ENCODE data around the gene IGDCC3. TPM values are rescaled to one million over a fixed set of nuclear protein-coding genes. Genes with fewer than 3 reads are reported as not detected.
A peak's percentile ranks its signal among the peaks of the same experiment; 100 is the strongest.

Gene IGDCC3
- total and polyA plus RNA-seq, 2 of the 8 experiments (the other 6 are each of a cell fraction or from before 2014, with no cell fraction given) = 26.8 to 45.7 TPM

- TF ChIP-seq HDAC2 (IDR thresholded peaks at IDR 0.05; ENCODE audit: borderline replicate concordance in 1 of 2, low read depth in 2 of 2, low read length in 2 of 2) (peak in 1 of 2 experiments; percentile 72; a peak in 1 of 4 replicates), E2F6 (IDR thresholded peaks at IDR 0.05) (peak; percentile 96), CTBP2 (IDR thresholded peaks at IDR 0.05; ENCODE audit: borderline replicate concordance, insufficient read depth, insufficient read length, low read length) (no peak), KDM4A (IDR thresholded peaks at IDR 0.05; ENCODE audit: low read depth, low read length, severe bottlenecking) (peak; percentile 51), ZNF274 (IDR thresholded peaks at IDR 0.05; ENCODE audit: borderline replicate concordance, extremely low read depth, low read length) (no peak), POLR2A (IDR thresholded peaks at IDR 0.05; ENCODE audit: control extremely low read depth in 1 of 2, low read depth in 2 of 2, low read length in 2 of 2) (peak in 1 of 2 experiments; percentile 69; a peak in 1 of 3 replicates), ASH2L (IDR thresholded peaks at IDR 0.05; ENCODE audit: low read length) (peak; percentile 49), EP300 (IDR thresholded peaks at IDR 0.05; ENCODE audit: borderline replicate concordance in 1 of 2, low read depth in 2 of 2, low read length in 2 of 2) (peak in 1 of 2 experiments; percentile 34; a peak in 1 of 3 replicates), PHF8 (conservative IDR thresholded peaks at IDR 0.05; ENCODE audit: low read depth, low read length) (0 out of 2 replicates have a peak, but pooled peaks have one; percentile 41), YY1 (IDR thresholded peaks at IDR 0.05; ENCODE audit: low read depth, low read length) (0 out of 2 replicates have a peak, but pooled peaks have one; percentile 3), CHD1 (IDR thresholded peaks at IDR 0.05; ENCODE audit: low read depth, low read length) (no peak), RNF2 (IDR thresholded peaks at IDR 0.05; ENCODE audit: borderline replicate concordance, low read depth, low read length, missing control alignments, poor library complexity, severe bottlenecking) (peak; percentile 57), NRF1 (IDR thresholded peaks at IDR 0.05; ENCODE audit: low read depth, low read length) (no peak)
These were observed 90.9 kb downstream of the IGDCC3 start, which contains the start of gene PARP16 (continued) for GRCh38 chr15:65286704-65287519.

All from H1 (cell line).